DMS53 (cell line): ENCODE data around the gene SIRT1.
A peak's percentile ranks its signal among the peaks of the same experiment; 100 is the strongest.
"Not testable (repeated sequence)": the region's sequence is repeated elsewhere in the genome, so short reads cannot be mapped to it uniquely, and the experiment has no call there.

ENCODE experiments used
- DNase-seq: peaks from one replicate; lab custom pipeline; 2025; lab: John Stamatoyannopoulos, UW

Gene SIRT1

DNA sequence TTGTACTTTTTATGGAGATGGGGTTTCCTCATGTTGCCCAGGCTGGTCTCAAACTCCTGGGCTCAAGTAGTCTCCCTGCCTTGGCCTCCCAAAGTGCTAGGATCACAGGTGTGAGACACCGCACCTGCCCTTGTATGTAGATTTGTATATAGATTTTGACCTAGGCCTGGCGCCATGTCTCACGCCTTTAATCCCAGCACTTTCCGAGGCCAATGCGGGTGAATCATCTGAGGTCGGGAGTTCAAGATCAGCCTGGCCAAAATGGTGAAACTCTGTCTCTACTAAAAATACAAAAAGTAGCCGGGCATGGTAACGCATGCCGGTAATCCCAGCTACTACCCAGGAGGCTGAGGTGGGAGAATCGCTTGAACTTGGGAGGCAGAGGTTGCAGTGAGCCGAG is 7.0 kb upstream of the SIRT1 start:
- not testable (repeated sequence) for DNase-seq

DNA sequence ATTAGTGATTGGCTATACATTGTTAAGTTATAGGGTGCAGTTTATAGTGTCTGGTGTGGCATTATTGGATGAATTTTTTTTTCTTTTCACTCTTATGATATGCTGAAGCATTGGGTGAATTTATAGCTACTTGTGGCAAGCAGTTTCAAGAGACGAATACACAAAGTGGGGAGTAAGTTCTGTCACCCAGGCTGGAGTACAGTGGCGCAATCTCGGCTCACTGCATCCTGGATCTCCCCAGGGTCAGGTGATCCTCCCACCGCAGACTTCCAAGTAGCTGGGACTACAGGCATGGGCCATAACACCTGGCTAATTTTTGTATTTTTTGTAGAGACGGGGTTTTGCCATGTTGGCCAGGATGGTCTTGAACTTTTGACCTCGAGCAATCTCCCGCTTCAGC is 6.3 kb upstream of the SIRT1 start:
- no peak for DNase-seq

DNA sequence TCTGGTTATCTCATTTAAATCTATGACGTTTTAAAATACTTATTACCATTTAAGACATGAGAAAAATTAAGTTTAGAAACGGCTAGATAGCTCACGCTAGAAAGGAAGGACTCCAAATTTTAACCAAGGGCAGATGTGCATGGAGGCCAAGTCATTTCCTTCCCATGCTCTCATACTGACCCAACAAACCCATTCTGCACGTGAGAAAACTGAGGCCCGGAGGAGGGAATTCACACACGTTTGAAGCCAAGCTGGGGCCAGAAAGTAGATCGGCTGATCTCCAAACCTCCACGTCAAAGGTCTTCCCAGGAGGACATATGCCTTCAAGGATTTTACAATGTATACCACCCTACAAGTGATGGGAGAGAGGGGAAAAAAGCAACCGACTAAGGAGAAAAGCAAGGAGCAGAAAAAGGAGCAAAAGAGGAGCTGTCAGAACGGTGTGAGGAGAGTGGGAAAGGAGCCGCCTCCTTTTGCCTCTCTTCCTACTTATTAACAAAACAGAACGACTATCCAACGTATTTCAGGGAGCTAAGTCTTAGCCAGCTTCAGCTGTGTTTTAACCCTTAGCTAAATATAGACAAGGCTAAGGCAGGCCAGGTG is 645 bp upstream of the SIRT1 start:
- DNase-seq, result no peak

DNA sequence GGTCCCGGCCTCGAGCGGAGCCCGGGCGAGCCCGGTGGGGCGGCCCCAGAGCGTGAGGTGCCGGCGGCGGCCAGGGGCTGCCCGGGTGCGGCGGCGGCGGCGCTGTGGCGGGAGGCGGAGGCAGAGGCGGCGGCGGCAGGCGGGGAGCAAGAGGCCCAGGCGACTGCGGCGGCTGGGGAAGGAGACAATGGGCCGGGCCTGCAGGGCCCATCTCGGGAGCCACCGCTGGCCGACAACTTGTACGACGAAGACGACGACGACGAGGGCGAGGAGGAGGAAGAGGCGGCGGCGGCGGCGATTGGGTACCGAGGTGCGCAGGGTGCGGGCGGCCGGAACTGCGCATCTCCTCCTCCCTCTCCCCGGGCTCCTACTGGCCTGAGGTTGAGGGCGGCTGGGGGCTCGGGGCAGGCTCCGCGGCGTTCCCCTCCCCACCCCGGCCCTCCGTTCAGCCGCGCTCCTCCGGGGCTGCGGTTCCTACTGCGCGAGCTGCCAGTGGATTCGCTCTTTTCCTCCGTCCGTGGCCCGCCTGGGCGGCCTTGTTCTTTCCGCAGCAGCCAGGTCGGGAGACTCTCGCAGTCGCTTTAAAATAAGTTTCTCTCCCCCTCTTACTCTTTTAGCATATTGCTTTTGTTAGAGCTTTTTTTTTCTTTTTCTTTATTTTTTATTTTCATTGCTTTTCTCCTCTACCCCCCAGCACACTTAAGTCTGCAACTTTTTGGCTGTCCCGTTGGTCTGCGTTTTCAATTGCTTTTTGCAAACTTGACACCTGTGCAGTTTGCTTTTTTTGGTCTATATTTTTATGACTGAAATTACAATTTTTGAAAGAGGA is 600 bp downstream of the SIRT1 start:
- peak; percentile 89 for DNase-seq

DNA sequence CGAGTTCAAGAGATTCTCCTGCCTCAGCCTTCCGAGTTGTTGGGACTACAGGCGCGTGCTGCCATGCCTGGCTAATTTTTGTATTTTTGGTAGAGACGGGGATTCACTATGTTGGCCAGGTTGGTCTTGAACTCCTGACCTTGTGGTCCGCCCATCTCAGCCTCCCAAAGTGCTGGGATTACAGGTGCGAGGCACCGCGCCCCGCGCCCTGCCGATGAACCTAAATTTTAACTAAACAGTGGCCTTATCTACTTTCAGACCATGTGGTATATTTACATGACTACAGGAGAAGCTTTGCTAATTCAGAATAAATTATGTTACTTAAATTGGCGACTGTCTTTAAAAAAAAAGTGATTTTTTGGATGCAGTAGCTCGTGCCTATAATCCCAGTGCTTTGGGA is 9.2 kb downstream of the SIRT1 start:
- DNase-seq, result no peak

DNA sequence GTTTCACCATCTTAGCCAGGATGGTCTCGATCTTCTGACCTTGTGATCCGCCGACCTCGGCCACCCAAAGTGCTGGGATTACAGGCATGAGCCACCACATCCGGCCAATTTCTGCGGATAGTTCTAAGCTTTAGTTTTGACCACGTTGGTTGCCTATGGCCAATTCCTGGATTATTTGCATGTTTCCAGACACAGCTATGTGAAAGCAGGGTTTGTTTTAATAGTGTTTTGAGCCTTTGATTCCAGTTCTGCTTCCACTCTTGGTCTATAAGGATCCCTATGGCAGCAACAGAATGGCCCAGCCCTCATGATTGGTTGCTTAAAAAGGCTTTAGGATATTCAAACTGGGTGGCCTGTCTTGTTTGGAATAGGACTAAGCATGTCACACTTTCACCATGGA is 19.1 kb downstream of the SIRT1 start:
- DNase-seq, result no peak

DNA sequence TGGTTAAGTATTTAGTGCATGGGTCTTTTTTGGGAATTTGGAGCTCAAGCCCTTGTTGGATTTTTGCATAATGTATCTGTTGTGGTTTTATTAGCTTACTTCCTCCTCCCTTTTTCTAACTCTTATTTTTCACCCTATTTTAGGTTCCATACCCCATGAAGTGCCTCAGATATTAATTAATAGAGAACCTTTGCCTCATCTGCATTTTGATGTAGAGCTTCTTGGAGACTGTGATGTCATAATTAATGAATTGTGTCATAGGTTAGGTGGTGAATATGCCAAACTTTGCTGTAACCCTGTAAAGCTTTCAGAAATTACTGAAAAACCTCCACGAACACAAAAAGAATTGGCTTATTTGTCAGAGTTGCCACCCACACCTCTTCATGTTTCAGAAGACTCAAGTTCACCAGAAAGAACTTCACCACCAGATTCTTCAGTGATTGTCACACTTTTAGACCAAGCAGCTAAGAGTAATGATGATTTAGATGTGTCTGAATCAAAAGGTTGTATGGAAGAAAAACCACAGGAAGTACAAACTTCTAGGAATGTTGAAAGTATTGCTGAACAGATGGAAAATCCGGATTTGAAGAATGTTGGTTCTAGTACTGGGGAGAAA is 28.0 kb downstream of the SIRT1 start:
- no peak for DNase-seq

DNA sequence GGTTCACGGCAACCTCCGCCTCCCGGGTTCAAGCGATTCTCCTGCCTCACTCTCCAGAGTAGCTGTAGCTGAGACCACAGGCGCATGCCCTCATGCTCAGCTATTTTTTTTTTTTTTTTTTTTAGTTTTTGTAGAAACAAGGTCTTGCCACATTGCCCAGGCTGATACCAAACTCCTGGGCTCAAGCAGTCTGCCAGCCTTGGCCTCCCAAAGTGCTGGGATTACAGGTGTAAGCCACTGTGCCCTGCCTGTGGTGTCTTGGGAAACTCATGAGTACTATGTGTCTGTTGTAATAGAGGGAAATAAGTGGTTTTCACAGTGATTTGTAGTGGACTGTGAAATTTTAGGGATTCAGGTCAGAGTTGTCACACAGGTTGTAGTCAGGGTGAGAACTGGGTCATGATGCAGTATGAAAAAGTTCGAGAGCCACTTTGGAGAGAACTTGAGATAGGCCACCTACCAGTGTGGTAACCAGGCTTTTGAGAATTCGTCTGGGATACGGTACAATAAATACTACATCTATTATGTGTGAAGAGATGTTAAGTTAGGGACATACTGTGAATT is 30.4 kb downstream of the SIRT1 start:
- no peak for DNase-seq

DNA sequence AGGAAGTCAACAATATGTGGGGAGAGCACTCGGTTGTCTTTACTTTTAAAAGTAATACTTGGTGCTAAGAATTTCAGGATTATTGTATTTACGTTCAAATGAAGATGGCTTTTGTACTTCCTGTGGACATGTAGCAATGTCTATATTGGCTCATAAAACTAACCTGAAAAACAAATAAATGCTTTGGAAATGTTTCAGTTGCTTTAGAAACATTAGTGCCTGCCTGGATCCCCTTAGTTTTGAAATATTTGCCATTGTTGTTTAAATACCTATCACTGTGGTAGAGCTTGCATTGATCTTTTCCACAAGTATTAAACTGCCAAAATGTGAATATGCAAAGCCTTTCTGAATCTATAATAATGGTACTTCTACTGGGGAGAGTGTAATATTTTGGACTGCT is 32.7 kb downstream of the SIRT1 start:
- DNase-seq, result no peak

DNA sequence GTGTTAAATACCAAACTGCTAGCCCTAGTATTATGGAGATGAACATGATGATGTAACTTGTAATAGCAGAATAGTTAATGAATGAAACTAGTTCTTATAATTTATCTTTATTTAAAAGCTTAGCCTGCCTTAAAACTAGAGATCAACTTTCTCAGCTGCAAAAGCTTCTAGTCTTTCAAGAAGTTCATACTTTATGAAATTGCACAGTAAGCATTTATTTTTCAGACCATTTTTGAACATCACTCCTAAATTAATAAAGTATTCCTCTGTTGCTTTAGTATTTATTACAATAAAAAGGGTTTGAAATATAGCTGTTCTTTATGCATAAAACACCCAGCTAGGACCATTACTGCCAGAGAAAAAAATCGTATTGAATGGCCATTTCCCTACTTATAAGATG is 33.2 kb downstream of the SIRT1 start:
- no peak for DNase-seq

DNA sequence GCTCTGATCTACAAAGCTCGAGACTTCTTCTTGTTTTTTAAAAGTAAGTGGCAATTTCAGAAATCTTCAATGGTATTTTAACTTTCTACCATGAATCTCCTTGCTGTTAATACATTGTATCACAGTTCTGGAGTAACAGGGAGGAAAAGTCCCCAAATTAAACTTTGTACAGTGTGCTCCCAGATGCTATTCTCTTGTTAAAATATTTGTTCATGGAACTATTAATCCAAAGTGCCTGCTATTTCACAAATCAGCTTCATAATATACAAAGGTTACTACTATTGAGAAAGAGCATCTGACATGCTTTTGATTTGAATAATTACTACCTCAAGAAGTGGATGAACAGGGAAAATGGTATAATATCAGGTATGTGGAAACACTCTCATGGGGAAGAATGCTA is 36.6 kb downstream of the SIRT1 start:
- no peak for DNase-seq

DNA sequence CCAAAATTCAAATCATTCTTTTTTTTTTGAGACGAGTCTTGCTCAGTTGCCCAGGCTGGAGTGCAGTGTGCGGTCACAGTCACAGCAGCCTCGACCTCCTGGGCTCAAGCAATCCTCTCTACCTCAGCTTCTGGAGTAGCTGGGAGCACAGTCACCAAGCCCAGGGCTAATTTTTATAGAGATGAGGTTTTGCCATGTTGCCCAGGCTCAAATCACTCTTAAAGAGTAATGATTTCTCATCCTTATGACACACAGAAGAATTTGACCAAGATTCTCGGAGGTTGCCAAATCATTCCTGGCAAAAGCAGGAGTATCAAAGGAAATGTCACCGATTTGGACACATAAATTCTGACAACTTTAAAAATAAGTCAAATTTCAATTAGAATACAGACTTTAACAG is 39.1 kb downstream of the SIRT1 start:
- no peak for DNase-seq

DNA sequence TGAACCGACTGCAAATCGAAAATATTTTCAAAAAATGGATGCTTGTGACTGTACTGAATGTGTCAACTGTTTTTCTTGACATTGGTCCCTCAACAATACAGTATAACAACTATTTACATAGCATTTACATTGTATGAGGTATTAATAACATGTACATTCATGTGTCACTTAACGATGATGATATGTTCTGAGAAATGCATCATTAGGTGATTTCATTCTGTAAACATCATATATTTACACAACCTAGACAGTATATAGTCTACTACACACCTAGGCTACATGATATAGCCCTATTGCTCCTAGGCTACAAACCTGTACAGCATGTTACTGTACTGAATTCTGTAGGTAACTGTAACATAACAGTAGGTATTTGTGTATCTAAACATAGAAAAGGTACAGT is 39.7 kb downstream of the SIRT1 start:
- DNase-seq, result peak; percentile 10

DNA sequence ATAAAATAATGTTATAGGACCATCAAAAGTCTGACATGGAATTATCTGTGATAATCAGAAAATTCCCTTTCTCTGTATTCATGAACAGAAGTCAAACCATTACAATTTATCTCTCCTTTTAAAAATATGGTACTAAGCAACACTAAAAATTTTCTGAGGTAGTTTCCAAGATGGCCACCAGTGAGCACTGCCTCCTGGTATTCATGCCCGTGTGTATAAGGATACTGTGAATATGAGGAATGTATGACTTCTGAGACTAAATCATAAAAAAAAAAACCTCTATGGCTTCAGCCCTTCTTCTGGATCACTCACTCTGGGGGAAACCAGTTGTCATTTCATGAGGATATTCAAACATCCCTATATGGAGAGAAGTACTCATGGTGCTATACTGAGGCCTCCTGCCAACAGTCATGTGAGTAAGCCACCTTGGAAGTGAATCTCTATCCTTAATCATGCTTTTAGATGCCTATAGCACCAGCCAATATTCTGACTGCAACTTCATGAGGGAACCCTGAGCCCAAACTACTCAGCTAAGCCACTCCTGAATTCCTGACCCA is 41.1 kb downstream of the SIRT1 start:
- DNase-seq, result no peak

DNA sequence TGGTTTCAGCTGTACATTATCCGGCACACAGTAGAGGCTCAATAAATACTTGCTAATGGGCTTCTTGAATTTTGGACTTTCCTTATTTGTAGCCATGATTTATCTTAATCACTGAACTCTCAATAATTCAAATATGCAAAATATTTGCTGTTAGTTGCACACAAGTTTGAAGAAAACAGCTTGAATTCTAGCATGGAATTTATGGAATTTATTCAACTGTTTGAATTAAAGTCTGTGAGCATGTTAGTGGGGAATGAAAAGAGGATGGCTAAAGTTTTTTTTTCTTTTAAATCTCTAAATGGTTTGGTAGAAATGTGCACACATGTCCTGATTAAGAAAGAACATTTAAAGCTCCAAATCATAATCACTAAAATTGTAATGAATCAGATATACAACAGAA is 42.5 kb downstream of the SIRT1 start:
- DNase-seq, result no peak

DNA sequence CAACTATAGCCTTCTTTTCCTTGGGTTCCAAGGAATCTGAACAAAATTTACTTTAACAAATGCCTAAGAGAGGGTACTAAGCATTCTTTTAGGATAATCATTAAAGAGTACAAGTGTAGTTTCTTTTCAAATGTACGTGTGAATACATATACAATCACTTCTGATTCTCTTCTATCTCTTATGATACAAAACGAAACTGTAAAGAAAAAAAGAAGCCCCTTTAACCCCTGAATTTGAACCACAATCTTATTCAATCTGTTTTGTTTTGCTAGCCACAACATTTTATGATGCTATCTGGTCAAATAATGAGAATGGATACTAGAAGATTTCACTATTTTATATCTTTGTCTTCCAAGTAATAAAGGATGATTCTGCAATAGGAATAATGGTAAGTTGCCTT is 48.7 kb downstream of the SIRT1 start:
- DNase-seq, result no peak

DNA sequence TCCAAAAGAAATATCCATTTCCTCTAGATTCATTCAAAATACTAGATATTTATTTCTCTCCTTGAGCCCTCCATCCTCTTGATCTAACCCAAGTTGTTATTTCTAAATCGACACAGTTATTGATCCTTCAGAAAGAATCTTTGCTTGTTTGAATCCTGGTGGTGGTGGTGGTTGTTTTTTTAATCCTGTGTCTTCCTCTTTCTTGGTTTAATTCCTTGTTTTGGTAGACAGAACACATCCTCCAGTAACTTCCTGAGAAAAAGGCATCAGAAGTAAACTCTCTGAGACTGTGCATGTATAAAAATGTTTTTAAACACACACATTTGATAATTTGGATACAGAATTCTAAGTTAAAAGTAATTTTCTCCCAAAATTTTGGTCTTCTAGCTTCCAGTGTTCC is 49.9 kb downstream of the SIRT1 start:
- DNase-seq, result no peak

DNA sequence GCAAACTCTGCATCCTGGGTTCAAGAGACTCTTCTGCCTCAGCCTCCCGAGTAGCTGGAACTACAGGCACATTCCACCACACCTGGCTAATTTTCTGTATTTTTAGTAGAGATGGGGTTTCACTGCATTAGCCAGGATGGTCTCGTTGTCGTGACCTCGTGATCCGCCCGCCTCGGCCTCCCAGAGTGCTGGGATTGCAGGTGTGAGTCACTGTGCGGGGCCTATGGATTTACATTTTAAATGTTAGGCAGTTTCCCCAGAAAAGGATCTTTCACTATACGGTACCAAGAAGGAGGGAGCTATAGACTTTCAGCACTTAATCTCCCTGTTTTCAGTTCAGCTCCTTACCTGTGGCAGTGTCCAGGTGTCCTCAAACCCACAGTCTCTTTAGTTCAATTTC is 50.8 kb downstream of the SIRT1 start:
- no peak for DNase-seq

DNA sequence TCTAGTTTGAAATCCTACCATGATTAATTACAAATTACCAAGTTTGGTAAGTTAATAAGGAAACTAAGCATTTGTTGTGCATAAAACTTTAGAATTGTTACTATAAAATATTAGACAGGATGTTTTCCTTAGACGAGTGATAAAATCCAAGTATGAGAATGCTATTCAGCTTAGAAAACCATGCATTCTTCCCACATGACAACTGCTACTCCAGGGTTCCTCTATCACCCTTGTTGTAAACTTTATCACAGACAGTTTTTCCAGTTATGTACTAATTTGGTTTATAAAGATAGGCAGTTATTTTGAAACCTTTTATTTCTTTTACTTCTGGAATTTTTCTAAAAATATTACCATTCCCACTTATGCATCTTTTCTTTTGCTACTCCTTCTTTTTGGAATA is 52.0 kb downstream of the SIRT1 start:
- DNase-seq, result no peak

DNA sequence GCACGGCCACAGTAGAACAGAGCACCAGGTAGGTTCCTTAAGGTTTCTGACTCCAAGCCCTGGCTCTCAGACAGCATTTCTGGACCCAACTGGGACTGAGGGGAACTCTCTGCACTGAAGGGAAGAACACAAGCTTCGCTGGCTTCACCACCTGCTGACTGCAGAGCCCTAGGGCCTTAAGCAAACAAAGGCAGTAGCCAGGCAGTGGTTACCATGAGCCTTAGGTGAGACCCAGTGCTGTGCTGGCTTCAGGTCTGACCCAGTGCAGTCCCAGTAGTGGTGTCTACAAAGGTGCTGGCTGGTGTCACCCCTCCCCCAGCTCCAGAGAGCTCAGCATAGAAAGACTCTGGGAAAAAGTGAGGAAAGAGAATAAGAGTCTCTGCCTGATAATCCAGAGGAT is 59.5 kb downstream of the SIRT1 start:
- DNase-seq, result peak; percentile 15

DNA sequence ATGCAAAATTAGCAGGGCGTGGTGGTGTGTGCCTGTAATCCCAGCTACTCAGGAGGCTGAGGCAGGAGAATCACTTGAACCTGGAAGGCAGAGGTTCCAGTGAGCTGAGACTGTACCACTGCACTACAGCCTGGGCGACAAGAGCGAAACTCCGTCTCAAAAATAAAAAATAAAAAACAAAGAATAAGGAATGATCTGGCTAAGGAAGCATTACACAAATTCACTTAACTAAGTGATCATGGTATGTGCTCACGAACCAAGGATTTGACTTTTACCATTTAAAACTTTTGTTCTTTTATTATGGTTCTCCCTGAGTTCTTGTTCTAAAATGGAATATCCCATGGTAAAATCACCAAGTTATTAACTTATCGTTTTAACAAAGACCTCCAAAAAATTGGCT is 71.2 kb downstream of the SIRT1 start:
- no peak for DNase-seq

DNA sequence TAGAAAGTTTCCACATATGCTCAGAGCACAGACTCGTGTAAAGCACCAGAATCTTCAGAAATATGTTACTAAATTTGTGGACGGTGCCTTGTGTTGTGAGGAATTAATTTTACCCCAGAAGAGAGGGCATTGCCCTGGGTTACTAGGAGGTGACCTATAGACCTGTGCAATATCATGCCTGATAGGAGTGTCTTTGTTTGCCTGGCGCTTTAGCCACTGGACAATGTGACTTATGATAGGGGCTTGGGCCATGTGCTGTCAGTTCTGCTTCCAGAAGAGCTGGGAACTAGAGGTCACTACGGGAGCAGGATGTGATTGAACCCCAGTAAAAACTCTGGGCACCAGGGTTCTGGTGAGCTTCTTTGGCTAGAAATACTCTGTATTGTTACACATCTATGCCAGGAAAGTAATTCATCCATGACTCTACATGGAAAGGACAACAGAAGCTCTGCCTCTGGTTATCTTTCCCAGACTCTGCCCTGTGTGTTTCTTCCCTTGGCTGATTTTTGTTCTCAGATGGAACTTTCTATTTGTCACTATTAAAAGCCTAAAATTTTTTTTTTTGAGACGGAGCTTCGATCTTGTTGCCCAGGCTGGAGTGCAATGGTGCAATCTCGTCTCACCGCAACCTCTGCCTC is 75.5 kb downstream of the SIRT1 start:
- DNase-seq, result no peak
